HCT116 (cell line): Measurements from ENCODE around the gene POLR3GL. TPM values are rescaled to one million over a fixed set of nuclear protein-coding genes. Genes with fewer than 3 reads are reported as not detected.

Experiments
- ATAC-seq: fragments of 200-7000 bp; cut with Tn5 transposase; 2 replicates; pipeline ENCODE4 v1.9.1; 2020; ENCODE audit warnings: mild to moderate bottlenecking, moderate library complexity
- BruUV-seq: library from RNA; stranded (reverse); fragments of 400-500 nt; replicated peaks from 2 replicates; lab custom pipeline; 2021; lab: Mats Ljungman, UMichigan
- CTCF ChIA-PET: fragments of 300-600 bp; sonication (Branson Sonifier 250); formaldehyde crosslinking; loops from one replicate; lab custom pipeline; 2021; ENCODE audit warnings: antibody characterized with exemption; lab: Charles Lee
- POLR2A ChIA-PET: fragments of 300-600, 350-600 bp; sonication (Branson Sonifier 250); formaldehyde crosslinking; loops from one replicate; lab custom pipeline; 2021; ENCODE audit warnings: antibody characterized with exemption; lab: Charles Lee
- RAD21 ChIA-PET, 2 experiments: fragments of 300-600 bp; sonication (Branson Sonifier 250); formaldehyde crosslinking; loops; one replicate each; lab custom pipeline; 2023; ENCODE audit warnings: low total read pairs in 2 of 2; ENCODE audit not compliant: uncharacterized antibody in 2 of 2, unreplicated experiment in 2 of 2, low non-redundant PET in 1 of 2; lab: Charles Lee
- DNase-seq: peaks from one replicate; pipeline ENCODE4 v3.0.0-alpha.2; 2010; ENCODE audit warnings: low read depth, low spot score
- H2AFZ ChIP-seq: fragments of 200-600 bp; shearing (Covaris generic), sonication (generic); 2 replicates; pipeline ENCODE4 v1.6.1; 2017; ENCODE audit warnings: low read depth, mixed run types, mixed read lengths, antibody characterized with exemption, low read length; ENCODE audit not compliant: poor library complexity, severe bottlenecking
- H3K27ac ChIP-seq: 2 replicates; pipeline ENCODE4 v1.5.1; 2012; ENCODE audit warnings: low read depth, low read length
- H3K27me3 ChIP-seq: fragments of 200-600 bp; sonication (generic); 2 replicates; pipeline ENCODE4 v1.6.1; 2016; ENCODE audit warnings: mixed run types, low read length, mixed read lengths; ENCODE audit not compliant: insufficient read depth
- H3K36me3 ChIP-seq, 2 experiments: fragments of 200-500 bp in 1 of 2; fragments of 200-600 bp in 1 of 2; sonication (Bioruptor generic) in 1 of 2; sonication (generic) in 1 of 2; 2 replicates each; pipeline versions ENCODE4 v1.5.1 to v1.6.1; 2014 to 2016; ENCODE audit warnings: low read length in 2 of 2, inconsistent platforms in 1 of 2, mixed read lengths in 1 of 2, mixed run types in 1 of 2; ENCODE audit not compliant: insufficient read depth in 2 of 2, control insufficient read depth in 1 of 2
- H3K4me1 ChIP-seq, 2 experiments: fragments of 200-600 bp in 1 of 2; sonication (generic) in 1 of 2; 2 replicates each; pipeline versions ENCODE4 v1.5.1 to v1.6.1; 2012 to 2017; ENCODE audit warnings: low read length in 2 of 2, inconsistent platforms in 1 of 2, mild to moderate bottlenecking in 1 of 2, mixed read lengths in 1 of 2, mixed run types in 1 of 2, moderate library complexity in 1 of 2; ENCODE audit not compliant: insufficient read depth in 2 of 2, control insufficient read depth in 1 of 2
- H3K4me2 ChIP-seq: fragments of 200-600 bp; sonication (generic); 2 replicates; pipeline ENCODE4 v1.6.1; 2017; ENCODE audit warnings: mixed run types, low read length, mixed read lengths
- H3K4me3 ChIP-seq, 2 experiments: fragments of 200-600 bp in 1 of 2; sonication (generic) in 1 of 2; replicated peaks in 1 of 2; 2 replicates each; pipeline ENCODE4 v1.5.1; 2011 to 2016; ENCODE audit warnings: low read length in 2 of 2, control low read depth in 1 of 2, low read depth in 1 of 2, mild to moderate bottlenecking in 1 of 2, mixed read lengths in 1 of 2, mixed run types in 1 of 2
- H3K79me2 ChIP-seq: fragments of 200-600 bp; sonication (generic); 2 replicates; pipeline ENCODE4 v1.6.1; 2017; ENCODE audit warnings: mild to moderate bottlenecking, mixed run types, low read length, moderate library complexity, mixed read lengths; ENCODE audit not compliant: insufficient read depth
- H3K9ac ChIP-seq: fragments of 200-600 bp; sonication (generic); 2 replicates; pipeline ENCODE4 v1.6.1; 2016; ENCODE audit warnings: low read length, mixed read lengths
- H3K9me2 ChIP-seq: fragments of 200-600 bp; sonication (generic), shearing (Covaris generic); 2 replicates; pipeline ENCODE4 v1.6.1; 2017; ENCODE audit warnings: mixed run types, mild to moderate bottlenecking, moderate library complexity; ENCODE audit not compliant: insufficient read depth
- H3K9me3 ChIP-seq, 2 experiments: fragments of 200-500 bp in 1 of 2; fragments of 200-600 bp in 1 of 2; sonication (Bioruptor generic) in 1 of 2; sonication (generic) in 1 of 2; 2 replicates each; pipeline ENCODE4 v1.6.1; 2014 to 2017; ENCODE audit warnings: low read length in 2 of 2, mixed read lengths in 2 of 2, inconsistent platforms in 1 of 2, low read depth in 1 of 2, mild to moderate bottlenecking in 1 of 2, mixed run types in 1 of 2, moderate library complexity in 1 of 2; ENCODE audit not compliant: control insufficient read depth in 1 of 2, insufficient read depth in 1 of 2
- H4K20me1 ChIP-seq: fragments of 200-600 bp; sonication (generic), shearing (Covaris generic); 2 replicates; pipeline ENCODE4 v1.6.1; 2017; ENCODE audit warnings: mixed run types, mild to moderate bottlenecking, moderate library complexity; ENCODE audit not compliant: insufficient read depth
- CBX3 ChIP-seq: IDR thresholded peaks from 2 replicates; pipeline ENCODE4 v1.6.1; 2012; ENCODE audit warnings: low read depth
- CEBPB ChIP-seq: IDR thresholded peaks from 2 replicates; pipeline ENCODE4 v1.6.1; 2012; ENCODE audit warnings: low read depth
- EGR1 ChIP-seq: IDR thresholded peaks from 2 replicates; pipeline ENCODE4 v1.6.1; 2012; ENCODE audit warnings: low read depth
- ELF1 ChIP-seq: IDR thresholded peaks from 2 replicates; pipeline ENCODE4 v1.6.1; 2012; ENCODE audit warnings: low read depth, borderline replicate concordance
- EZH2 ChIP-seq: fragments of 200-600 bp; sonication (generic); IDR thresholded peaks from 2 replicates; pipeline ENCODE4 v1.6.1; 2017; ENCODE audit warnings: antibody characterized with exemption, mixed run types
- EZH2phosphoT487 ChIP-seq: fragments of 200-600 bp; IDR thresholded peaks from 2 replicates; pipeline ENCODE4 v1.6.1; 2018; ENCODE audit warnings: antibody characterized with exemption, borderline replicate concordance
- FOSL1 ChIP-seq: IDR thresholded peaks from 2 replicates; pipeline ENCODE4 v1.6.1; 2012; ENCODE audit warnings: low read depth
- JUND ChIP-seq: IDR thresholded peaks from 2 replicates; pipeline ENCODE4 v1.6.1; 2012
- POLR2A ChIP-seq: IDR thresholded peaks from 2 replicates; pipeline ENCODE4 v1.7.0; 2011; ENCODE audit warnings: borderline replicate concordance; ENCODE audit not compliant: insufficient read depth, insufficient read length; ENCODE audit errors: extremely low read depth
- POLR2AphosphoS5 ChIP-seq: IDR thresholded peaks from 2 replicates; pipeline ENCODE4 v1.6.1; 2011; ENCODE audit warnings: mild to moderate bottlenecking, low read depth, low read length, moderate library complexity
- RAD21 ChIP-seq: IDR thresholded peaks from 2 replicates; pipeline ENCODE4 v1.6.1; 2012; ENCODE audit warnings: low read depth, mild to moderate bottlenecking
- SIN3A ChIP-seq: IDR thresholded peaks from 2 replicates; pipeline ENCODE4 v1.6.1; 2012; ENCODE audit warnings: low read depth
- SP1 ChIP-seq: IDR thresholded peaks from 2 replicates; pipeline ENCODE4 v1.6.1; 2012; ENCODE audit warnings: low read depth
- SRF ChIP-seq: IDR thresholded peaks from 2 replicates; pipeline ENCODE4 v1.6.1; 2012; ENCODE audit warnings: low read depth
- TCF7L2 ChIP-seq: IDR thresholded peaks from 2 replicates; pipeline ENCODE4 v1.7.0; 2011; ENCODE audit warnings: borderline replicate concordance, inconsistent platforms; ENCODE audit not compliant: insufficient read depth, insufficient read length; ENCODE audit errors: extremely low read depth
- YY1 ChIP-seq: IDR thresholded peaks from 2 replicates; pipeline ENCODE4 v1.6.1; 2011; ENCODE audit warnings: low read length, low read depth, moderate library complexity, mild to moderate bottlenecking; ENCODE audit not compliant: insufficient replicate concordance; ENCODE audit errors: extremely low read depth
- ZFX ChIP-seq: fragments of 450-650 bp; IDR thresholded peaks from 2 replicates; pipeline ENCODE4 v1.6.1; 2017
- ZNF274 ChIP-seq: fragments of 200-500 bp; sonication (Bioruptor generic); IDR thresholded peaks from 2 replicates; pipeline ENCODE4 v1.6.1; 2014; ENCODE audit warnings: mild to moderate bottlenecking, low read depth, low read length, inconsistent platforms
- intact Hi-C: fragments of 100-400 bp; cut with micrococcal nuclease; formaldehyde crosslinking; loops from 2 replicates; pipeline ENCODE4 v1.10.0; 2022
- total RNA-seq: library from RNA; stranded (reverse); gene quantifications from one replicate; pipeline ENCODE4 v1.2.1, GENCODE V29; 2021; ENCODE audit not compliant: unreplicated experiment
- TF ChIP-seq, protein P1 (sequence below), 3 experiments: fragments of 200-600 bp in 1 of 3; sonication (generic) in 1 of 3; IDR thresholded peaks in 2 of 3; conservative IDR thresholded peaks in 1 of 3; 2 replicates each; pipeline ENCODE4 v1.5.1; 2012 to 2017; ENCODE audit warnings: low read depth in 2 of 3, low read length in 2 of 3, antibody characterized with exemption in 1 of 3, borderline replicate concordance in 1 of 3, control low read depth in 1 of 3, mild to moderate bottlenecking in 1 of 3, mixed read lengths in 1 of 3, mixed run types in 1 of 3, moderate library complexity in 1 of 3; ENCODE audit not compliant: insufficient read depth in 1 of 3
- TF ChIP-seq, protein P2 (sequence below): IDR thresholded peaks from 2 replicates; pipeline ENCODE4 v1.6.1; 2011; ENCODE audit warnings: mild to moderate bottlenecking, low read length, moderate library complexity; ENCODE audit not compliant: insufficient replicate concordance; ENCODE audit errors: extremely low read depth
- TF ChIP-seq, protein P3 (sequence below): IDR thresholded peaks from 2 replicates; pipeline ENCODE4 v1.6.1; 2012

POLR3GL gene
- total RNA-seq, 1 experiment from 2014 or later, result 17.9 TPM

DNA sequence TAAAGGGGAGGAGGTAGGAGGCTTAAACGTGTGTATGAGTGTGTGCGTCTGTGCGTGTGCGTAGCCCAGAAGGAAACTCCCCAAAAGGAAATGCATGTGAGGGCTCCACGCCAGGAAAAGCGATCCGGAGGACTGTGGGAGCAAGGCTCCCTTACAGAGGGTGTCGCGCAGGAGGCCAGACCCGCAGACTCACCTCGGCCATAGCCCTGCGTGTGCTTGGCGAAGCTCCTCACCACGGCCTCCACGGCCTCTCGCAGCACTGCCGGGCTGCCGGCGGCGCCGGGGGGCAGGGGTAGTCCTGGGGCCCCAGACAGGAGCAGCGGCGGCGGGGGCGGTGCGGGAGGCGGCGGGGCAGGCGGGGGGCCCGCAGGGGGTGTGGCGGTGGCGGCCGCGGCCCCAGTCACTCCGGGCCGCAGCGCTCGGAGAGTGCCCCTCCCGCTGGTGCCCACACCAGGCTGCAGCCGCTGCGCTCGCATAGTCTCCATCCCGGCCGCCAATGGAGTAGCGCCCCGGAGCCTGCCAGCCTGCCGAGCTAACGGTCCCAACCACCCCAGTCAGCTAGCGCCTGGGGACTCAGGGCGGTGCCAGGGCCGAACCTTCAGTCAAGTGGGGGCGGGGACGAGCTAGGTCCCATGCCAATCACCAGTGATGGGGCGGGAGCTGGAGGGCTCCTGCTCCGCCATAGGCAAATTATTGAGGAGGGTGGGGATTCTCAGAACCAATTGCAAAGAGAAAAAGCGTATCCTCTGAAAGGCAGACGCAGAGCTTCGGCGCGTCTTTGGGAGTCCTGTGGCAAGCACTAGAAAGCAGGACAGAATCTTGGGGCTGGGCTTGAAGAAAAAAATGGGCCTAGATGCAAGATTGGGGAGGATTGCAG lies 6.8 kb upstream of the POLR3GL start, which contains the start of gene LIX1L:
Gene LIX1L (minus strand): TSS at position 575 of the 877 bp plus-strand sequence. CDS start 90 bp downstream, at position 485.
- ChIA-PET POLR2A (interaction anchor here (1.0 to 2.0 kb wide), 8 partner anchors 10 to 677 kb away, joined by 3 to 16 read pairs (median 8); partner anchors contain the start of genes NUDT17, PIAS3 and RBM8A), CTCF (interaction anchor here (1.0 to 1.6 kb wide), 6 partner anchors 9 to 112 kb away, joined by 3 to 12 read pairs (median 5); partner anchors contain the start of genes NUDT17 and RBM8A), RAD21 (interaction anchor here (0.6 to 1.5 kb wide), 5 partner anchors 21 to 125 kb away, joined by 3 read pairs; partner anchors contain the start of gene RBM8A (in 1 of the 2))
- Histone ChIP-seq H2AFZ (peak within 1 kb of the TSS; percentile 77), H3K9me3 (no peaks in the 10 kb centered on the region), H4K20me1 (no peaks in the 10 kb centered on the region), H3K27me3 (no peaks in the 10 kb centered on the region), H3K79me2 (no peaks in the 10 kb centered on the region), H3K4me1 (peaks cover 14 to 28% of the 10 kb centered on the region in 2 experiments), H3K9me2 (no peaks in the 10 kb centered on the region), H3K27ac (peak within 1 kb of the TSS; percentile 63), H3K9ac (peak within 1 kb of the TSS; percentile 63), H3K4me3 (peak within 1 kb of the TSS; percentile 59 to 67), H3K4me2 (peak within 1 kb of the TSS; percentile 93), H3K36me3 (no peaks in the 10 kb centered on the region)
- intact Hi-C loops, result loop anchor here (1.0 kb wide), 1 partner anchor 8 kb away; no protein-coding TSS in a partner anchor
- no TSS peak for BruUV-seq
- DNase-seq, result peak; percentile 90
- ATAC-seq, result peak; percentile 96
- peak; percentile 27; the same call in 1 of the 2 replicates for TF ChIP-seq ZFX
- TF ChIP-seq SP1, result peak; percentile 61
- TF ChIP-seq FOSL1, result no peak
- TF ChIP-seq, protein P1, sequence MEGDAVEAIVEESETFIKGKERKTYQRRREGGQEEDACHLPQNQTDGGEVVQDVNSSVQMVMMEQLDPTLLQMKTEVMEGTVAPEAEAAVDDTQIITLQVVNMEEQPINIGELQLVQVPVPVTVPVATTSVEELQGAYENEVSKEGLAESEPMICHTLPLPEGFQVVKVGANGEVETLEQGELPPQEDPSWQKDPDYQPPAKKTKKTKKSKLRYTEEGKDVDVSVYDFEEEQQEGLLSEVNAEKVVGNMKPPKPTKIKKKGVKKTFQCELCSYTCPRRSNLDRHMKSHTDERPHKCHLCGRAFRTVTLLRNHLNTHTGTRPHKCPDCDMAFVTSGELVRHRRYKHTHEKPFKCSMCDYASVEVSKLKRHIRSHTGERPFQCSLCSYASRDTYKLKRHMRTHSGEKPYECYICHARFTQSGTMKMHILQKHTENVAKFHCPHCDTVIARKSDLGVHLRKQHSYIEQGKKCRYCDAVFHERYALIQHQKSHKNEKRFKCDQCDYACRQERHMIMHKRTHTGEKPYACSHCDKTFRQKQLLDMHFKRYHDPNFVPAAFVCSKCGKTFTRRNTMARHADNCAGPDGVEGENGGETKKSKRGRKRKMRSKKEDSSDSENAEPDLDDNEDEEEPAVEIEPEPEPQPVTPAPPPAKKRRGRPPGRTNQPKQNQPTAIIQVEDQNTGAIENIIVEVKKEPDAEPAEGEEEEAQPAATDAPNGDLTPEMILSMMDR (IDR thresholded peaks at IDR 0.05 in 2 of 3, conservative IDR thresholded peaks at IDR 0.05 in 1 of 3; ENCODE audit: borderline replicate concordance in 1 of 3, insufficient read depth in 1 of 3, low read depth in 2 of 3, low read length in 2 of 3), result no peak
- TF ChIP-seq POLR2AphosphoS5, result peak; percentile 59
- TF ChIP-seq ELF1, result no peak
- peak; percentile 58 for TF ChIP-seq POLR2A
- no peak for TF ChIP-seq CBX3
- TF ChIP-seq SIN3A, result peak; percentile 97
- TF ChIP-seq, protein P2, sequence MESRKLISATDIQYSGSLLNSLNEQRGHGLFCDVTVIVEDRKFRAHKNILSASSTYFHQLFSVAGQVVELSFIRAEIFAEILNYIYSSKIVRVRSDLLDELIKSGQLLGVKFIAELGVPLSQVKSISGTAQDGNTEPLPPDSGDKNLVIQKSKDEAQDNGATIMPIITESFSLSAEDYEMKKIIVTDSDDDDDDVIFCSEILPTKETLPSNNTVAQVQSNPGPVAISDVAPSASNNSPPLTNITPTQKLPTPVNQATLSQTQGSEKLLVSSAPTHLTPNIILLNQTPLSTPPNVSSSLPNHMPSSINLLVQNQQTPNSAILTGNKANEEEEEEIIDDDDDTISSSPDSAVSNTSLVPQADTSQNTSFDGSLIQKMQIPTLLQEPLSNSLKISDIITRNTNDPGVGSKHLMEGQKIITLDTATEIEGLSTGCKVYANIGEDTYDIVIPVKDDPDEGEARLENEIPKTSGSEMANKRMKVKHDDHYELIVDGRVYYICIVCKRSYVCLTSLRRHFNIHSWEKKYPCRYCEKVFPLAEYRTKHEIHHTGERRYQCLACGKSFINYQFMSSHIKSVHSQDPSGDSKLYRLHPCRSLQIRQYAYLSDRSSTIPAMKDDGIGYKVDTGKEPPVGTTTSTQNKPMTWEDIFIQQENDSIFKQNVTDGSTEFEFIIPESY, result no peak
- TF ChIP-seq ZNF274, result no peak
- no peak for TF ChIP-seq JUND
- TF ChIP-seq EZH2phosphoT487, result no peak
- TF ChIP-seq RAD21, result no peak
- TF ChIP-seq SRF, result peak; percentile 96
- TF ChIP-seq YY1, result peak; percentile 5
- no peak for TF ChIP-seq TCF7L2
- peak; percentile 42; the same call in 1 of the 2 replicates for TF ChIP-seq EGR1
- no peak for TF ChIP-seq CEBPB
- TF ChIP-seq, protein P3, sequence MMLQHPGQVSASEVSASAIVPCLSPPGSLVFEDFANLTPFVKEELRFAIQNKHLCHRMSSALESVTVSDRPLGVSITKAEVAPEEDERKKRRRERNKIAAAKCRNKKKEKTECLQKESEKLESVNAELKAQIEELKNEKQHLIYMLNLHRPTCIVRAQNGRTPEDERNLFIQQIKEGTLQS, result no peak
- TF ChIP-seq EZH2, result no peak
